ENCODE measurements around the gene CLEC2L. TPM values are rescaled to one million over a fixed set of nuclear protein-coding genes. Genes with fewer than 3 reads are reported as not detected.

CLEC2L gene
- polyA plus RNA-seq, 1 of the 3 experiments (the other 2 are of a cell fraction): not detected

GRCh38 chr7:139490130-139490529 lies 33.4 kb upstream of the CLEC2L start:
- Histone ChIP-seq H3K4me2 (no peak overlapping the region), H3K36me3 (replicated peaks in 1 of 2; ENCODE audit: control insufficient read depth in 1 of 2, insufficient read depth in 2 of 2, low read length in 1 of 2) (no peaks in the 10 kb centered on the region), H3K9ac (no peak overlapping the region), H3F3A (replicated peaks; ENCODE audit: insufficient read depth) (no peaks in the 10 kb centered on the region), H2AFZ (ENCODE audit: low read depth) (no peak overlapping the region), H3K4me1 (ENCODE audit: control insufficient read depth in 1 of 2, insufficient read depth in 2 of 2, low read depth in 1 of 2, low read length in 1 of 2) (peaks cover under 1 to 4% of the 10 kb centered on the region in 2 experiments; a peak in 1 of 4 replicates), H3K27me3 (ENCODE audit: insufficient read depth) (peaks cover 15% of the 10 kb centered on the region), H4K20me1 (ENCODE audit: insufficient read depth) (no peaks in the 10 kb centered on the region), H3K79me2 (ENCODE audit: insufficient read depth) (no peaks in the 10 kb centered on the region), H3K4me3 (ENCODE audit: low read depth in 2 of 2, low read length in 1 of 2) (no peak overlapping the region), H3K27ac (ENCODE audit: low read depth in 2 of 2, low read length in 1 of 2) (no peak overlapping the region), H3K9me2 (no peaks in the 10 kb centered on the region), H3K9me3 (no peaks in the 10 kb centered on the region)
- POLR2A ChIA-PET: no interaction called here
- CTCF ChIA-PET: interaction anchor here (0.7 to 4.8 kb wide), 2 partner anchors 10 to 17 kb away, joined by 3 to 37 read pairs; no protein-coding TSS in a partner anchor
- TF ChIP-seq, protein P1, sequence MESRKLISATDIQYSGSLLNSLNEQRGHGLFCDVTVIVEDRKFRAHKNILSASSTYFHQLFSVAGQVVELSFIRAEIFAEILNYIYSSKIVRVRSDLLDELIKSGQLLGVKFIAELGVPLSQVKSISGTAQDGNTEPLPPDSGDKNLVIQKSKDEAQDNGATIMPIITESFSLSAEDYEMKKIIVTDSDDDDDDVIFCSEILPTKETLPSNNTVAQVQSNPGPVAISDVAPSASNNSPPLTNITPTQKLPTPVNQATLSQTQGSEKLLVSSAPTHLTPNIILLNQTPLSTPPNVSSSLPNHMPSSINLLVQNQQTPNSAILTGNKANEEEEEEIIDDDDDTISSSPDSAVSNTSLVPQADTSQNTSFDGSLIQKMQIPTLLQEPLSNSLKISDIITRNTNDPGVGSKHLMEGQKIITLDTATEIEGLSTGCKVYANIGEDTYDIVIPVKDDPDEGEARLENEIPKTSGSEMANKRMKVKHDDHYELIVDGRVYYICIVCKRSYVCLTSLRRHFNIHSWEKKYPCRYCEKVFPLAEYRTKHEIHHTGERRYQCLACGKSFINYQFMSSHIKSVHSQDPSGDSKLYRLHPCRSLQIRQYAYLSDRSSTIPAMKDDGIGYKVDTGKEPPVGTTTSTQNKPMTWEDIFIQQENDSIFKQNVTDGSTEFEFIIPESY (IDR thresholded peaks at IDR 0.05; ENCODE audit: borderline replicate concordance, low read depth): no peak
- TF ChIP-seq TAF1 (IDR thresholded peaks at IDR 0.05; ENCODE audit: borderline replicate concordance, low read depth, low read length): no peak
- TF ChIP-seq NRF1 (IDR thresholded peaks at IDR 0.05; ENCODE audit: low read depth, low read length): no peak
- TF ChIP-seq JUND (IDR thresholded peaks at IDR 0.05): no peak
- TF ChIP-seq, protein P2, sequence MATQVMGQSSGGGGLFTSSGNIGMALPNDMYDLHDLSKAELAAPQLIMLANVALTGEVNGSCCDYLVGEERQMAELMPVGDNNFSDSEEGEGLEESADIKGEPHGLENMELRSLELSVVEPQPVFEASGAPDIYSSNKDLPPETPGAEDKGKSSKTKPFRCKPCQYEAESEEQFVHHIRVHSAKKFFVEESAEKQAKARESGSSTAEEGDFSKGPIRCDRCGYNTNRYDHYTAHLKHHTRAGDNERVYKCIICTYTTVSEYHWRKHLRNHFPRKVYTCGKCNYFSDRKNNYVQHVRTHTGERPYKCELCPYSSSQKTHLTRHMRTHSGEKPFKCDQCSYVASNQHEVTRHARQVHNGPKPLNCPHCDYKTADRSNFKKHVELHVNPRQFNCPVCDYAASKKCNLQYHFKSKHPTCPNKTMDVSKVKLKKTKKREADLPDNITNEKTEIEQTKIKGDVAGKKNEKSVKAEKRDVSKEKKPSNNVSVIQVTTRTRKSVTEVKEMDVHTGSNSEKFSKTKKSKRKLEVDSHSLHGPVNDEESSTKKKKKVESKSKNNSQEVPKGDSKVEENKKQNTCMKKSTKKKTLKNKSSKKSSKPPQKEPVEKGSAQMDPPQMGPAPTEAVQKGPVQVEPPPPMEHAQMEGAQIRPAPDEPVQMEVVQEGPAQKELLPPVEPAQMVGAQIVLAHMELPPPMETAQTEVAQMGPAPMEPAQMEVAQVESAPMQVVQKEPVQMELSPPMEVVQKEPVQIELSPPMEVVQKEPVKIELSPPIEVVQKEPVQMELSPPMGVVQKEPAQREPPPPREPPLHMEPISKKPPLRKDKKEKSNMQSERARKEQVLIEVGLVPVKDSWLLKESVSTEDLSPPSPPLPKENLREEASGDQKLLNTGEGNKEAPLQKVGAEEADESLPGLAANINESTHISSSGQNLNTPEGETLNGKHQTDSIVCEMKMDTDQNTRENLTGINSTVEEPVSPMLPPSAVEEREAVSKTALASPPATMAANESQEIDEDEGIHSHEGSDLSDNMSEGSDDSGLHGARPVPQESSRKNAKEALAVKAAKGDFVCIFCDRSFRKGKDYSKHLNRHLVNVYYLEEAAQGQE (IDR thresholded peaks at IDR 0.05; ENCODE audit: low read depth, low read length): no peak
- TF ChIP-seq EP300 (IDR thresholded peaks at IDR 0.05; ENCODE audit: borderline replicate concordance in 1 of 2, low read depth in 1 of 2, low read length in 1 of 2): no peak
- no peak for TF ChIP-seq RXRA (IDR thresholded peaks at IDR 0.05; ENCODE audit: borderline replicate concordance, low read depth)
- TF ChIP-seq, protein P3, sequence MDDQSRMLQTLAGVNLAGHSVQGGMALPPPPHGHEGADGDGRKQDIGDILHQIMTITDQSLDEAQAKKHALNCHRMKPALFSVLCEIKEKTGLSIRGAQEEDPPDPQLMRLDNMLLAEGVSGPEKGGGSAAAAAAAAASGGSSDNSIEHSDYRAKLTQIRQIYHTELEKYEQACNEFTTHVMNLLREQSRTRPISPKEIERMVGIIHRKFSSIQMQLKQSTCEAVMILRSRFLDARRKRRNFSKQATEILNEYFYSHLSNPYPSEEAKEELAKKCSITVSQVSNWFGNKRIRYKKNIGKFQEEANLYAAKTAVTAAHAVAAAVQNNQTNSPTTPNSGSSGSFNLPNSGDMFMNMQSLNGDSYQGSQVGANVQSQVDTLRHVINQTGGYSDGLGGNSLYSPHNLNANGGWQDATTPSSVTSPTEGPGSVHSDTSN (IDR thresholded peaks at IDR 0.05): no peak
- no peak for TF ChIP-seq POLR2AphosphoS5 (IDR thresholded peaks at IDR 0.05; ENCODE audit: low read depth, low read length)
- no peak for TF ChIP-seq TEAD4 (IDR thresholded peaks at IDR 0.05; ENCODE audit: borderline replicate concordance, insufficient read depth)
- TF ChIP-seq CTCF (IDR thresholded peaks at IDR 0.05): no peak
- no peak for TF ChIP-seq USF1 (IDR thresholded peaks at IDR 0.05; ENCODE audit: borderline replicate concordance, low read depth)
- TF ChIP-seq MEF2A (IDR thresholded peaks at IDR 0.05; ENCODE audit: borderline replicate concordance, low read depth): no peak
- TF ChIP-seq NFIC (IDR thresholded peaks at IDR 0.05; ENCODE audit: borderline replicate concordance): no peak
- WGBS (ENCODE audit: low lambda C conversion rate): 60% methylated on average over 5 of the region's 5 CpGs
- DNase-seq: no peak
